Panc1 (cell line): Measurements from ENCODE around the gene FIBCD1. TPM values are rescaled to one million over a fixed set of nuclear protein-coding genes. Genes with fewer than 3 reads are reported as not detected.

Experiments
- ATAC-seq: fragments of 200-7000 bp; cut with Tn5 transposase; 2 replicates; pipeline ENCODE4 v1.9.1; 2020; ENCODE audit warnings: mild to moderate bottlenecking, moderate library complexity
- BruUV-seq: library from RNA; stranded (reverse); fragments of 400-500 nt; replicated peaks from 2 replicates; lab custom pipeline; 2021; lab: Mats Ljungman, UMichigan
- CTCF ChIA-PET: fragments of 300-600 bp; sonication (Branson Sonifier 250); formaldehyde crosslinking; loops from one replicate; lab custom pipeline; 2022; ENCODE audit warnings: antibody characterized with exemption; lab: Charles Lee
- POLR2A ChIA-PET: fragments of 300-600 bp; sonication (Branson Sonifier 250); formaldehyde crosslinking; loops from one replicate; lab custom pipeline; 2022; ENCODE audit warnings: antibody characterized with exemption; lab: Charles Lee
- DNase-seq: peaks from one replicate; pipeline ENCODE4 v3.0.0-alpha.2; 2010; ENCODE audit warnings: low read depth, low spot score
- H3K27ac ChIP-seq: 2 replicates; pipeline ENCODE4 v1.5.1; 2011; ENCODE audit warnings: mild to moderate bottlenecking, low read length, inconsistent platforms
- H3K27me3 ChIP-seq: fragments of 200-500 bp; sonication (Bioruptor generic); 2 replicates; pipeline ENCODE4 v1.6.0; 2014; ENCODE audit warnings: low read length, inconsistent platforms; ENCODE audit not compliant: control insufficient read depth, insufficient read depth
- H3K36me3 ChIP-seq: fragments of 200-500 bp; sonication (Bioruptor generic); 2 replicates; pipeline ENCODE4 v1.5.1; 2014; ENCODE audit warnings: inconsistent platforms, mild to moderate bottlenecking, low read length, moderate library complexity; ENCODE audit not compliant: control insufficient read depth, insufficient read depth
- H3K4me1 ChIP-seq: 2 replicates; pipeline ENCODE4 v1.5.1; 2011; ENCODE audit warnings: inconsistent platforms, mild to moderate bottlenecking, low read length, moderate library complexity; ENCODE audit not compliant: control insufficient read depth, insufficient read depth
- H3K4me3 ChIP-seq, 2 experiments: 2 replicates each; pipeline ENCODE4 v1.5.1; 2011 to 2012; ENCODE audit warnings: low read depth in 2 of 2, low read length in 2 of 2, mild to moderate bottlenecking in 2 of 2, inconsistent platforms in 1 of 2, moderate library complexity in 1 of 2
- H3K9me3 ChIP-seq: fragments of 200-500 bp; sonication (Bioruptor generic); 2 replicates; pipeline ENCODE4 v1.5.1; 2014; ENCODE audit warnings: low read depth, mild to moderate bottlenecking, inconsistent platforms, low read length, moderate library complexity; ENCODE audit not compliant: control insufficient read depth, insufficient read depth
- CTCF ChIP-seq: fragments of 450-650 bp; IDR thresholded peaks from 2 replicates; pipeline ENCODE4 v1.5.1; 2017; ENCODE audit warnings: mild to moderate bottlenecking
- POLR2AphosphoS5 ChIP-seq: IDR thresholded peaks from 2 replicates; pipeline ENCODE4 v1.6.1; 2012; ENCODE audit warnings: mild to moderate bottlenecking, low read depth, low read length, moderate library complexity
- REST ChIP-seq, 2 experiments: IDR thresholded peaks; 2 replicates each; pipeline ENCODE4 v1.6.1; 2011 to 2012; ENCODE audit warnings: low read depth in 2 of 2, control low read depth in 1 of 2, low read length in 1 of 2, mild to moderate bottlenecking in 1 of 2, moderate library complexity in 1 of 2; ENCODE audit not compliant: insufficient read depth in 1 of 2
- SIN3A ChIP-seq: IDR thresholded peaks from 2 replicates; pipeline ENCODE4 v1.6.1; 2012; ENCODE audit warnings: low read depth, mild to moderate bottlenecking, low read length, moderate library complexity, borderline replicate concordance; ENCODE audit not compliant: insufficient read depth
- TCF7L2 ChIP-seq: IDR thresholded peaks from 2 replicates; pipeline ENCODE4 v1.6.1; 2011; ENCODE audit warnings: mild to moderate bottlenecking, low read depth, low read length, inconsistent platforms
- in situ Hi-C: cut with HindIII; loops from 2 replicates; pipeline ENCODE4 v1.10.0; 2016; ENCODE audit warnings: low sequenced_read_pairs, low pct_unique_long_range_greater_than_20kb
- intact Hi-C: fragments of 100-400 bp; cut with micrococcal nuclease; formaldehyde crosslinking; loops from one replicate; pipeline ENCODE4 v1.10.0; 2022; ENCODE audit not compliant: unreplicated experiment
- total RNA-seq: library from RNA; stranded (reverse); gene quantifications from one replicate; pipeline ENCODE4 v1.2.1, GENCODE V29; 2021; ENCODE audit not compliant: unreplicated experiment

The FIBCD1 gene
- total RNA-seq, 1 experiment from 2014 or later, result 16.3 TPM

GRCh38 chr9:130972277-130972956, 33.4 kb upstream of the FIBCD1 start:
- CTCF ChIA-PET, result no interaction called here
- Histone ChIP-seq H3K27ac (no peak overlapping the region), H3K36me3 (no peaks in the 10 kb centered on the region), H3K4me1 (no peaks in the 10 kb centered on the region), H3K9me3 (no peaks in the 10 kb centered on the region), H3K4me3 (no peak overlapping the region), H3K27me3 (no peaks in the 10 kb centered on the region)
- BruUV-seq, result no TSS peak
- POLR2A ChIA-PET, result no interaction called here
- intact Hi-C loops, result no loop called here
- no peak for DNase-seq
- no peak for TF ChIP-seq TCF7L2
- no peak for TF ChIP-seq POLR2AphosphoS5
- no peak for TF ChIP-seq REST (IDR thresholded peaks at IDR 0.05; ENCODE audit: insufficient read depth in 1 of 2, low read depth in 2 of 2, low read length in 1 of 2)
- TF ChIP-seq SIN3A, result no peak
- TF ChIP-seq CTCF, result no peak
- in situ Hi-C loops, result no loop called here
- peak; percentile 69 for ATAC-seq

GRCh38 chr9:130971294-130971849, 32.3 kb upstream of the FIBCD1 start:
- no peaks in the 10 kb centered on the region for H3K27me3 ChIP-seq
- TF ChIP-seq POLR2AphosphoS5 (no peak), SIN3A (no peak), REST (IDR thresholded peaks at IDR 0.05; ENCODE audit: insufficient read depth in 1 of 2, low read depth in 2 of 2, low read length in 1 of 2) (no peak), CTCF (no peak), TCF7L2 (no peak)
- H3K4me3 ChIP-seq, result no peak overlapping the region
- ChIA-PET CTCF (no interaction called here), POLR2A (no interaction called here)
- H3K36me3 ChIP-seq, result no peaks in the 10 kb centered on the region
- no peak overlapping the region for H3K27ac ChIP-seq
- DNase-seq (no peak), ATAC-seq (no peak)
- H3K9me3 ChIP-seq, result no peaks in the 10 kb centered on the region
- BruUV-seq, result no TSS peak
- no peaks in the 10 kb centered on the region for H3K4me1 ChIP-seq
- intact Hi-C loops, result no loop called here
- in situ Hi-C loops, result no loop called here
